Fibroblast of skin of left quadriceps (primary cell): ENCODE data around the gene TXN.
"Not testable (repeated sequence)": the region's sequence is repeated elsewhere in the genome, so short reads cannot be mapped to it uniquely, and the experiment has no call there.

Source experiments
- DNase-seq, 2 experiments: peaks; one replicate each; pipeline ENCODE4 v3.0.0-alpha.2; 2013; ENCODE audit warnings: low read depth in 2 of 2

The TXN gene

GRCh38 chr9:110208031-110208430, 48.3 kb downstream of the TXN start, which contains the start of gene C9orf152:
Gene C9orf152, minus strand, starts transcription at chr9:110208159. Its CDS starts 580 bp downstream, at chr9:110207579.
- DNase-seq: no peak

- no peak for DNase-seq
Measured at GRCh38 chr9:110207071-110207641, 49.2 kb downstream of the TXN start.

- no peak for DNase-seq
Measured at GRCh38 chr9:110206389-110206788, 49.9 kb downstream of the TXN start.

- not testable (repeated sequence) for DNase-seq
Measured at GRCh38 chr9:110205612-110206011, 50.7 kb downstream of the TXN start.

- DNase-seq: no peak
Measured at GRCh38 chr9:110202232-110202631, 54.1 kb downstream of the TXN start.

DNA sequence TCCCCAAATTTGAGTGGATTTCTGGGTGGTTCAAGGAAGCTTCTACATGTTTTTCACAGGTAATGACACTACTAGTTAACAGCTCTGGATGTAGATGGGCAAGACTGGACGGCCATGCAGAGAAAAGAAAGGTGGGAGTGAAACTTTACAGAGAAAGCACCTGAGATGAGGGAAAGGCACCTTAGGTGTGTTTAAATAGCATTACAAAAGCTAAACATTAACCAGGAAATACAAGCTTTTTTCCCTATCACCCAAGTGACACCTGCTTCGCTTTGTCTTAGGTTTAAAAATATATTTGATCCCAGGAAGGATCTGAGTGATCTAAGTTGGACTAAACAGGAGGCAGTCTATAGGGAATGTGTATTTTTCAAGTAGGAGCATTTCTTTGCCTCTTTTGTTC, 56.7 kb downstream of the TXN start:
- DNase-seq: no peak

DNA sequence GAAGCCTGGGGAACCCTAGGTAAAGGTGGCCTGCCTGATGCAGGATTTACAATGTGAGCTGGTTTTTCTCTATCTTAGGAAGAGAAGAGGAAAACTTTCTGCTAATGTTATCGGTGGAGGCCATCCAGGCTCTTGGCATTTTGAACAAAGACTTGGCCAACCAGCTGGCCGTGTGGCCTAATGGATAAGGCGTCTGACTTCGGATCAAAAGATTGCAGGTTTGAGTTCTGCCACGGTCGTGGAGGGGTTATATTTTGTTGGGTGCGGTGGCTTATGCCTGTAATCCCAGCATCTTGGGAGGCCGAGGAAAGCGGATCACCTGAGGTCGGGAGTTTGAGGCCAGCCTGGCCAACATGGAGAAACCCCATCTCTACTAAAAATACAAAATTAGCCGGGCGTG, 58.0 kb downstream of the TXN start:
- no peak for DNase-seq

DNA sequence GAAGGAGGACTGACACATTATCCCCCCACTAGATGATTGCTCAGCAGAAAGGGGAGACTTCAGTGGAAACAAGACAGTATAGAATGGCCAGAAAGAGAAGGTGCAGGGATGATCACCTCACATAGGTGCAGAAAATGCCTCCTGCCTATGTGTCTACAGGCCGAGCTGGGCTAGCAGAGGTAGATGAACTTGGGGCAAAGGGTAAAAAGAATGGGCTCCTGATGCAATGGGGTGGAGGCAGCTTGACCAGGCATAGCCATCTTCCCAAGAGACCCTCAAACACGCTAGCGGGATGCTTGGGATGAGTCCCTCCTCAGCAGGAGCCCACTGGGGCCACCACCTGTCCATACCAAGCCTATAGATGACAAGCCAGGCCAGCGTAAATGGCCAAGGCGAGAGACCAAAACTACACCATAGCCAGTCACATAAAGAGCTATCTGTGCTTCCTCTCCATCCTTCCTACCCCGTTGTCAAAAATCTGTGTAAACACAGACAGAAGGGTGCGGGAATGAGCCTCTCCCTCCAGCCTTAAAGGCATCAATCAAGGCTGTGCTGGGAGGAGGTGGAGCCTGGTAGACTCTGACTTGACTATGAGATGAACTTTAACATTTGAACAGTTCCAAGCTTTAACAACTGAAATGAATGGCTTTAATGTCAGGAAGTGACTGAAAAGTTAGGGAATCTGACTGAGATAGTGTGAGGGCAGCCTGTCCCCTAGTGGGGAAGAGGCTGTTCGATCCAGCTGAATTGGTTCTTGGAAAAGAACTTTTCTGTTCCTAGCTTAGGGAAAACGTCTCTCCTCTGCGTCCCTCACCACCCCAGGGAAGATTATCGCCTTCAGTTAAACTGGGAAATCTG, 58.7 kb downstream of the TXN start:
- DNase-seq: no peak

- not testable (repeated sequence) for DNase-seq
Measured at GRCh38 chr9:110196084-110196499, 60.2 kb downstream of the TXN start.
